SK-N-SH treated with all-trans-retinoic acid at 6 μM for 48 hours (cell line): ENCODE measurements around the gene AK4.

ENCODE experiments used
- PATZ1 ChIP-seq: fragments of 250-450 bp; sonication (Bioruptor Pico); IDR thresholded peaks from 2 replicates; pipeline ENCODE4 v1.8.0; 2020; ENCODE audit warnings: mild to moderate bottlenecking, moderate library complexity, borderline replicate concordance
- SNAI2 ChIP-seq: fragments of 250-450 bp; sonication (Bioruptor Pico); IDR thresholded peaks from 2 replicates; pipeline ENCODE4 v1.5.0; 2020; ENCODE audit warnings: mild to moderate bottlenecking, moderate library complexity
- ZNF70 ChIP-seq: fragments of 450-650 bp; formaldehyde crosslinking; IDR thresholded peaks from 2 replicates; pipeline ENCODE4 v1.5.0; 2020; ENCODE audit warnings: mild to moderate bottlenecking, moderate library complexity

GRCh38 chr1:65147424-65148177 is 402 bp upstream of the AK4 start:
- TF ChIP-seq SNAI2 (no peak), ZNF70 (no peak), PATZ1 (CRISPR knock-in tag) (no peak)
